Fibroblast of lung (primary cell): ENCODE measurements around the gene EFNA2.

ENCODE experiments used
- EZH2 ChIP-seq: IDR thresholded peaks from 2 replicates; pipeline ENCODE4 v1.5.1; 2012; ENCODE audit warnings: low read length, control low read depth, mild to moderate bottlenecking; ENCODE audit errors: missing control alignments
- TF ChIP-seq, protein P1 (sequence below), 2 donors: IDR thresholded peaks in 1 of 2; conservative IDR thresholded peaks in 1 of 2; 1 replicate in 1 of 2; 2 replicates in 1 of 2; pipeline ENCODE4 v1.5.1; 2011 to 2012; ENCODE audit warnings: low read length in 2 of 2, control low read depth in 1 of 2, inconsistent platforms in 1 of 2, low read depth in 1 of 2, mild to moderate bottlenecking in 1 of 2

- TF ChIP-seq, protein P1, sequence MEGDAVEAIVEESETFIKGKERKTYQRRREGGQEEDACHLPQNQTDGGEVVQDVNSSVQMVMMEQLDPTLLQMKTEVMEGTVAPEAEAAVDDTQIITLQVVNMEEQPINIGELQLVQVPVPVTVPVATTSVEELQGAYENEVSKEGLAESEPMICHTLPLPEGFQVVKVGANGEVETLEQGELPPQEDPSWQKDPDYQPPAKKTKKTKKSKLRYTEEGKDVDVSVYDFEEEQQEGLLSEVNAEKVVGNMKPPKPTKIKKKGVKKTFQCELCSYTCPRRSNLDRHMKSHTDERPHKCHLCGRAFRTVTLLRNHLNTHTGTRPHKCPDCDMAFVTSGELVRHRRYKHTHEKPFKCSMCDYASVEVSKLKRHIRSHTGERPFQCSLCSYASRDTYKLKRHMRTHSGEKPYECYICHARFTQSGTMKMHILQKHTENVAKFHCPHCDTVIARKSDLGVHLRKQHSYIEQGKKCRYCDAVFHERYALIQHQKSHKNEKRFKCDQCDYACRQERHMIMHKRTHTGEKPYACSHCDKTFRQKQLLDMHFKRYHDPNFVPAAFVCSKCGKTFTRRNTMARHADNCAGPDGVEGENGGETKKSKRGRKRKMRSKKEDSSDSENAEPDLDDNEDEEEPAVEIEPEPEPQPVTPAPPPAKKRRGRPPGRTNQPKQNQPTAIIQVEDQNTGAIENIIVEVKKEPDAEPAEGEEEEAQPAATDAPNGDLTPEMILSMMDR (conservative IDR thresholded peaks at IDR 0.05 in 1 of 2, IDR thresholded peaks at IDR 0.05 in 1 of 2; ENCODE audit: low read depth in 1 of 2, low read length in 2 of 2), result no peak
- no peak for TF ChIP-seq EZH2
Measured at GRCh38 chr19:1296078-1296477, 10.4 kb downstream of the EFNA2 start.
